Stimulated activated CD4-positive, alpha-beta T cell treated with anti-CD3 and anti-CD28 coated beads, Interleukin-2, amount 100 ng/mL, for 4 hours (primary cell): ENCODE results near the gene MRPL12.

Source experiments
- DNase-seq: peaks from one replicate; pipeline ENCODE4 v3.0.0-alpha.2; 2020; ENCODE audit warnings: low read depth

The MRPL12 gene

DNA sequence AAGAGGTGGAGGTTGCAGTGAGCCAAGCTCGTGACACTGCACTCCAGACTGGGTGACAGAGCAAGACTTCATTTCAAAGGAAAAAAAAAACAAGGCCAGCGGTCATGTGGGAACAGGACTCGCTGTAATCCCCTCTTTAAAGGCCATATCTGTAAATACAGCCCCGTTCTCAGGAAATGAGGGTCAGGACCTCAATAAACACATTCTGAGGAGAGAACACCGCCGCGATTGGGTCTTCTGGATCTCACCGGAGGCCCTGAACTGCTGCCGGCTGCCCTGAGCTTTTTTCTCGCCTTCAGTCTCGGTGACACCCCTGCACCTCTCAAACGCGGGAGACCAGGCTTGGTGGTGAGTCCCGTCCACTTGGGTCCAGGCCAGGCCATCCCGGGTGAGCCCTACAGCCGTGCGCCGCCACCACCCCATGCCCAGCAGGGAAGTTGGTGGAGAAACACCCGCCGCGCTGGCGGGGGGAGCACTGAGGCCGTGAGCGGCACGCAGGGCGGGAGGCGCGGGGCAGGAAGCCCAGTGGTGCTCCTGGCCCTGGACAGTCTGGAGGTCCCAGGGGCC, 37.3 kb downstream of the MRPL12 start:
- no peak for DNase-seq

DNA sequence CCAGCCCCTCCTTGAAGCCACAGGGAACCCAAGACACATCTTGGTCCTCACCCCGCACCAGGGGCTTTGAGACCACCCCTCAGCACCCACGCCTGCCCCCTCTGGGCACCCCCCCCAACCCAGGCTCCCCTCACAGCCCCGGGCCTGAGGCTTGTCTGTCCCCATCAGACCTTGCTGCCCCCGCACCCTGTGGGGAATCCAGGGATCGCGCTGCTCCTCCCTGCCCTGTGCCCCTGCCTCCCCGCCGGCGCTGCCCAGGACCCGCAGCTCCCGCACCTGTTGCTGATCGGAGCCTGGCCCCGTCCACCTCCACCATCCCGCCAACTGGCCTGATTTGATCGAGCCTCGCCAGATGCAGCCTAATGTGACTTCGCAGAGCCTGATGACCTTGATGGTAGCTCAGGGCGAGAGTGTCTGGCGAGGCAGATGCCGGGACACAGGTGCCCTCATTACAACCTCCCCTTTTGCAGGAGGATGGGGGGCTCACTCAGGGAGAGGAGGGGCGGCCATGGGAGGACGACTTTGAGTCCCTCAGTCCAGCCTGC, 38.0 kb downstream of the MRPL12 start:
- no peak for DNase-seq

- no peak for DNase-seq
Observed at GRCh38 chr17:81741594-81742452, 38.7 kb downstream of the MRPL12 start.
